Tibial nerve (tissue), 4 donors: ENCODE measurements around the gene APOBEC3B. TPM values are rescaled to one million over a fixed set of nuclear protein-coding genes. Genes with fewer than 3 reads are reported as not detected.
A peak's percentile ranks its signal among the peaks of the same experiment; 100 is the strongest.
"Not testable (repeated sequence)": the region's sequence is repeated elsewhere in the genome, so short reads cannot be mapped to it uniquely, and the experiment has no call there.

ENCODE experiments used
- DNase-seq, 2 donors: peaks; one replicate each; pipeline ENCODE4 v3.0.0-alpha.2; 2019; ENCODE audit warnings: low spot score in 2 of 2
- H3K27ac ChIP-seq, 4 donors: fragments of 200-600 bp; sonication (generic) in 3 of 4; one replicate each; pipeline ENCODE4 v1.5.1; 2017 to 2019; ENCODE audit warnings: mild to moderate bottlenecking in 1 of 4
- H3K27me3 ChIP-seq, 2 donors: fragments of 200-600 bp; sonication (generic) in 1 of 2; one replicate each; pipeline versions ENCODE4 v1.5.1 to v1.6.0; 2017 to 2019
- H3K36me3 ChIP-seq, 3 donors: fragments of 200-600 bp; sonication (generic); one replicate each; pipeline ENCODE4 v1.5.1; 2018 to 2019
- H3K4me1 ChIP-seq, 4 donors: fragments of 200-600 bp; sonication (generic) in 3 of 4; one replicate each; pipeline ENCODE4 v1.5.1; 2017 to 2019
- H3K4me3 ChIP-seq, 4 donors: fragments of 200-600 bp; sonication (generic) in 3 of 4; one replicate each; pipeline ENCODE4 v1.5.1; 2017 to 2019; ENCODE audit warnings: mild to moderate bottlenecking in 1 of 4, moderate library complexity in 1 of 4
- H3K9me3 ChIP-seq, 4 donors: fragments of 200-600 bp; sonication (generic) in 3 of 4; one replicate each; pipeline ENCODE4 v1.5.1; 2017 to 2019
- CTCF ChIP-seq, 5 experiments: fragments of 200-600 bp in 3 of 5; fragments of 450-650 bp in 2 of 5; sonication (generic) in 3 of 5; IDR thresholded peaks; one replicate each; pipeline ENCODE4 v1.5.1; 2016 to 2019; ENCODE audit warnings: antibody characterized with exemption in 5 of 5, mild to moderate bottlenecking in 3 of 5, moderate library complexity in 2 of 5
- EP300 ChIP-seq, 2 donors: sonication (generic); formaldehyde crosslinking; IDR thresholded peaks; one replicate each; pipeline ENCODE4 v1.6.1; 2017; ENCODE audit warnings: antibody characterized with exemption in 2 of 2, mild to moderate bottlenecking in 1 of 2
- POLR2A ChIP-seq, 2 donors: fragments of 450-650 bp; IDR thresholded peaks; one replicate each; pipeline ENCODE4 v1.6.1; 2017; ENCODE audit warnings: antibody characterized with exemption in 2 of 2, mild to moderate bottlenecking in 2 of 2, moderate library complexity in 2 of 2
- WGBS, 2 donors: methylation state at CpG; one replicate each; pipeline ENCODE4 v1.1.5; 2018; 5-methylcytosine and 5-hydroxymethylcytosine counted together
- total RNA-seq, 4 donors: library from RNA; depleted of rRNA; stranded (reverse); fragments of >200 nt; gene quantifications; one replicate each; pipeline ENCODE4 v1.1.0, GENCODE V29; 2016

Gene APOBEC3B
- total RNA-seq, 4 donors from 2014 or later = 0.39 to 3.3 (median 0.60) TPM; not detected in 1

GRCh38 chr22:39040538-39041296 lies 58.6 kb downstream of the APOBEC3B start, which contains the start of gene APOBEC3F:
Gene APOBEC3F, plus strand, starts transcription at chr22:39040864. Its CDS starts 97 bp downstream, at chr22:39040961.
- not testable (repeated sequence) for H3K27me3 ChIP-seq, H3K9me3 ChIP-seq
- Histone ChIP-seq H3K36me3 (peaks cover 0 to 18% (median 0%) of the 10 kb centered on the region in 3 donors), H3K4me1 (peaks cover 0 to 15% (median 8%) of the 10 kb centered on the region in 4 donors), H3K27ac (peak within 1 kb of the TSS; percentile 78 to 92 (median 85)), H3K4me3 (peak within 1 kb of the TSS; percentile 46 to 72 (median 63))
- TF ChIP-seq EP300 (IDR thresholded peaks at IDR 0.05) (peak in 1 of 2 donors; percentile 30), POLR2A (IDR thresholded peaks at IDR 0.05) (peak in 1 of 2 donors; percentile 25)
- 1 to 2% methylated on average over 18 to 19 of the region's 21 CpGs for WGBS, 2 donors
- DNase-seq = peak; percentile 28 to 50

- peaks cover 0 to 15% (median 8%) of the 10 kb centered on the region in 4 donors for H3K4me1 ChIP-seq
- no peak for TF ChIP-seq CTCF (IDR thresholded peaks at IDR 0.05)
- no peak for TF ChIP-seq POLR2A (IDR thresholded peaks at IDR 0.05)
- no peak for TF ChIP-seq EP300 (IDR thresholded peaks at IDR 0.05)
- H3K9me3 ChIP-seq = no peaks in the 10 kb centered on the region
- peak overlapping the region in 1 of 4 donors; percentile 89 for H3K27ac ChIP-seq
- H3K36me3 ChIP-seq = peaks cover 0 to 28% (median 0%) of the 10 kb centered on the region in 3 donors
- no peaks in the 10 kb centered on the region for H3K27me3 ChIP-seq
- WGBS, 2 donors = 91 to 93% methylated on average over 7 of the region's 7 CpGs
- H3K4me3 ChIP-seq = no peak overlapping the region
- DNase-seq = no peak
Measured at GRCh38 chr22:39041908-39042307, 59.8 kb downstream of the APOBEC3B start.

Other genes with a start within 250 kb of the APOBEC3B start
- 1,000 to 10,000 TPM in 1 of 4 donors, 100 to 1,000 TPM in 3; 640 to 1,234 (median 846) TPM for gene SUN2, start 226.3 kb upstream of the APOBEC3B start, total RNA-seq
- gene DNAL4, start 188.2 kb upstream of the APOBEC3B start, total RNA-seq = 10 to 100 TPM; 14.7 to 17.7 (median 17.1) TPM
- gene NPTXR, start 138.3 kb upstream of the APOBEC3B start, total RNA-seq = 10 to 100 TPM in 1 of 4 donors, 1 to 10 TPM in 3; 7.5 to 12.3 (median 8.4) TPM
- 10 to 100 TPM; 50.0 to 78.0 (median 56.8) TPM for gene CBX6, start 110.1 kb upstream of the APOBEC3B start, total RNA-seq
- gene APOBEC3A, start 24.7 kb upstream of the APOBEC3B start, total RNA-seq = 1 to 10 TPM in 1 of 4 donors, not detected in 3; 3.3 TPM
- gene APOBEC3C, start 31.9 kb downstream of the APOBEC3B start, total RNA-seq = 10 to 100 TPM in 2 of 4 donors, 1 to 10 TPM in 2; 6.6 to 14.4 (median 9.9) TPM
- 1 to 10 TPM in 2 of 4 donors, under 1 TPM in 2; 0.44 to 2.1 (median 1.1) TPM for gene APOBEC3D, start 38.8 kb downstream of the APOBEC3B start, total RNA-seq
- 1 to 10 TPM; 3.5 to 7.8 (median 5.2) TPM for gene APOBEC3F, start 58.5 kb downstream of the APOBEC3B start, total RNA-seq
- gene APOBEC3G, start 94.9 kb downstream of the APOBEC3B start, total RNA-seq = 10 to 100 TPM in 2 of 4 donors, 1 to 10 TPM in 2; 6.5 to 27.5 (median 11.4) TPM
- 1 to 10 TPM in 1 of 4 donors, not detected in 3; 1.1 TPM for gene APOBEC3H, start 114.9 kb downstream of the APOBEC3B start, total RNA-seq
- gene CBX7, start 170.3 kb downstream of the APOBEC3B start, total RNA-seq = 100 to 1,000 TPM; 189 to 264 (median 206) TPM